Right lobe of liver (tissue), 6 donors: ENCODE data around the gene GPC4. TPM values are rescaled to one million over a fixed set of nuclear protein-coding genes. Genes with fewer than 3 reads are reported as not detected.
A peak's percentile ranks its signal among the peaks of the same experiment; 100 is the strongest.

Experiments
- ATAC-seq, 4 donors: fragments of 200-7000 bp; cut with Tn5 transposase; one replicate each; pipeline ENCODE4 v1.9.1; 2020; ENCODE audit warnings: mild to moderate bottlenecking in 4 of 4, moderate library complexity in 4 of 4
- DNase-seq, 3 donors: peaks; one replicate each; pipeline ENCODE4 v3.0.0-alpha.2; 2020
- H3K27ac ChIP-seq, 3 donors: fragments of 200-600 bp; one replicate each; pipeline ENCODE4 v1.8.0; 2022
- H3K27me3 ChIP-seq, 2 donors: fragments of 200-600 bp; one replicate each; pipeline ENCODE4 v1.8.0; 2022
- H3K36me3 ChIP-seq, 4 donors: fragments of 200-600 bp; sonication (generic) in 1 of 4; one replicate each; pipeline versions ENCODE4 v1.5.1 to v1.8.0; 2017 to 2022; ENCODE audit warnings: control low read depth in 1 of 4
- H3K4me1 ChIP-seq, 4 donors: fragments of 200-600 bp; sonication (generic) in 1 of 4; one replicate each; pipeline versions ENCODE4 v1.5.1 to v1.8.0; 2017 to 2022; ENCODE audit warnings: control low read depth in 1 of 4
- H3K4me3 ChIP-seq, 3 donors: fragments of 200-600 bp; one replicate each; pipeline ENCODE4 v1.8.0; 2022
- H3K9me3 ChIP-seq, 4 donors: fragments of 200-600 bp; sonication (generic) in 1 of 4; one replicate each; pipeline versions ENCODE4 v1.5.1 to v1.8.0; 2017 to 2022; ENCODE audit warnings: control low read depth in 1 of 4
- POLR2A ChIP-seq: fragments of 450-650 bp; IDR thresholded peaks from one replicate; pipeline ENCODE4 v1.6.1; 2017; ENCODE audit warnings: antibody characterized with exemption, mild to moderate bottlenecking
- WGBS: methylation state at CpG from one replicate; pipeline ENCODE4 v1.1.6; 2018; ENCODE audit warnings: low coverage, low lambda C conversion rate; ENCODE audit not compliant: insufficient coverage; ENCODE audit errors: missing lambda C conversion rate; 5-methylcytosine and 5-hydroxymethylcytosine counted together
- intact Hi-C, 2 donors: fragments of 100-400 bp; cut with DNase I; formaldehyde crosslinking; loops; one replicate each; pipeline versions ENCODE4 v1.11.2 to v1.14.1; 2022
- long read RNA-seq: library from polyadenylated mRNA; unstranded; transcript quantifications from one replicate; pipeline ENCODE4 v2.0.0, GENCODE V29; 2019
- total RNA-seq, 6 experiments: library from RNA; depleted of rRNA in 2 of 6; stranded (reverse); fragments of >200 nt in 2 of 6; fragmentation: NEBNext Ultra II Directional in 3 of 6; extraction: Animal tissue kit (Norgen Biotek cat#: 25700) in 3 of 6; gene quantifications; one replicate each; pipeline versions ENCODE4 v1.1.0 to v1.2.4, GENCODE V29; 2016 to 2023
- TF ChIP-seq, protein P1 (sequence below), 4 donors: fragments of 200-600 bp in 3 of 4; fragments of 450-650 bp in 1 of 4; IDR thresholded peaks; one replicate each; pipeline versions ENCODE4 v1.5.1 to v1.8.0; 2016 to 2022; ENCODE audit warnings: antibody characterized with exemption in 4 of 4, mild to moderate bottlenecking in 2 of 4
- donor health status: DM: no; HTN: yes; CAD: no.
- donor health status: DM: no; HTN: no; CAD: no.
- donor health status: DM: no; HTN: no; CAD: no.
- donor health status: DM: no; HTN: yes; CAD: no.
- donor health status: DM: no; HTN: yes; CAD: no.

The GPC4 gene
- total RNA-seq = 1 to 10 TPM in 4 of 6 experiments, under 1 TPM in 2; 0.88 to 2.3 (median 1.2) TPM
- long read RNA-seq = 0 reads

DNA sequence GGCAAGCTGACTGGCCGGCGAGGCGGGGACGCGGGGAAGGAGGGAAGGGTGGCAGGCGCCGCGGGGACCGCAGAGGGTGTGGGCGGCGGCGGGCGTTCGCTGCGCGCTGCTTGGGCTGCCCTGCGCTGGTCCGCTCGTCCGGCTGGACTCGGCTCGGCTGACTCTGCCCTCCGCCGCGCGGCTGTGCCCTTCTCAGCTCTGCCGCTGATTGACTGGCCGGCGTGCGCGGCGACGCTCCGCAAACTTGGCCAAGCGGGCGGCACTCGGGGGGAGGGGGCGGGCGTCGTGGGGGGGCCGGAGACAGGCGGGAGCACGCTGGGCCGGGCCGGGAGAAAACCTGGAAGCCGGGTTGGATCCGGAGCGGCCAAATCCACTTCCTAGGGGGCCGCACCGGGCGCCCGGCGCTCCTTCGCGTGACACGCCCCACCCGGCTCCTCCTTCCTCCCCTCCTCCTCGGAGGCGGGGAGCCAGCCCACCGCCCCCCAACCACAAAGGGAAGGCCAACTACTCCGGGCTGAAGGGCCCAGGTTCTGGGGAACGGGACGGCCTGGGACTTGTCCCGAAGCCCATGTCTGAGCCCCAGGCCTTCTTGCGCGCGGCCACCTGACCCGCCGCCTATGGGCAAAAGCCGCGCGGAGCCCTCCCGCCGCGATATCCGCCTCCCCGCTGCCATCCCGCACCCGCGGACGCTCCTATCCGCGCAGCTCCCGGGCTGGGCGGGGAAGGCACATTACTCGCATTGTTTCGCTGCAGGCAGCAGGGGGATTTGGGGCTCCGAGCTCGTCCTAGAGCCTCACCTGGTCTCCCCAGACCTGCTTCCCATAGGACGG, at the start of gene GPC4:
Gene GPC4 (minus strand): TSS at position 214 of the 830 bp plus-strand sequence. CDS start 524 bp downstream, outside the sequence.
- Histone ChIP-seq H3K4me3 (peak within 1 kb of the TSS; percentile 20 to 42 (median 28)), H3K27me3 (peaks cover 7 to 22% of the 10 kb centered on the region in 2 donors), H3K27ac (no peak within 1 kb of the TSS), H3K9me3 (no peaks in the 10 kb centered on the region), H3K4me1 (no peaks in the 10 kb centered on the region), H3K36me3 (no peaks in the 10 kb centered on the region)
- ATAC-seq (peak; percentile 52 to 81 (median 60)), DNase-seq (peak; percentile 22 to 65 (median 43))
- intact Hi-C loops = no loop called here
- no peak for TF ChIP-seq POLR2A
- TF ChIP-seq, protein P1, sequence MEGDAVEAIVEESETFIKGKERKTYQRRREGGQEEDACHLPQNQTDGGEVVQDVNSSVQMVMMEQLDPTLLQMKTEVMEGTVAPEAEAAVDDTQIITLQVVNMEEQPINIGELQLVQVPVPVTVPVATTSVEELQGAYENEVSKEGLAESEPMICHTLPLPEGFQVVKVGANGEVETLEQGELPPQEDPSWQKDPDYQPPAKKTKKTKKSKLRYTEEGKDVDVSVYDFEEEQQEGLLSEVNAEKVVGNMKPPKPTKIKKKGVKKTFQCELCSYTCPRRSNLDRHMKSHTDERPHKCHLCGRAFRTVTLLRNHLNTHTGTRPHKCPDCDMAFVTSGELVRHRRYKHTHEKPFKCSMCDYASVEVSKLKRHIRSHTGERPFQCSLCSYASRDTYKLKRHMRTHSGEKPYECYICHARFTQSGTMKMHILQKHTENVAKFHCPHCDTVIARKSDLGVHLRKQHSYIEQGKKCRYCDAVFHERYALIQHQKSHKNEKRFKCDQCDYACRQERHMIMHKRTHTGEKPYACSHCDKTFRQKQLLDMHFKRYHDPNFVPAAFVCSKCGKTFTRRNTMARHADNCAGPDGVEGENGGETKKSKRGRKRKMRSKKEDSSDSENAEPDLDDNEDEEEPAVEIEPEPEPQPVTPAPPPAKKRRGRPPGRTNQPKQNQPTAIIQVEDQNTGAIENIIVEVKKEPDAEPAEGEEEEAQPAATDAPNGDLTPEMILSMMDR (IDR thresholded peaks at IDR 0.05) = no peak
- WGBS = 20% methylated on average over 2 of the region's 90 CpGs

DNA sequence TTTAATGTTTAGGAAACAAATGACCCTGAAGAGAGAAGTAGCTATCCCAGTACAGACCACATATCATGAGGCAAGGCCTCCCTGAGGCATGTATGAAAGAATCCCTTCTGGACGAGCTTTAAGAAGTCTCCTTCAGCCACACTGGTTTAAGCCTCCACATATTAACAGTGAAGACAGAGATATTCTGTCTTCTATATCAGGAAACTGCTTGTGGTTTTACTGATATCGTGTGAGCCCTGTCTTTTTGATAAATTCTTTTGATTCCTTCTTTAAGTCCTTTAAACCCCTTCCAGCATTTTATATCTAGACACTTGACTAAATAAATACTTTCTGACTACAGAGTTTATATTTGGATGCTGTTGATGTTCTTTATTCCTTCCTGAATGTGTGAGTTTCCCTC, 45.9 kb upstream of the GPC4 start:
- no peaks in the 10 kb centered on the region for H3K4me1 ChIP-seq
- WGBS = 31% methylated on average over 2 of the region's 2 CpGs
- ATAC-seq = no peak

DNA sequence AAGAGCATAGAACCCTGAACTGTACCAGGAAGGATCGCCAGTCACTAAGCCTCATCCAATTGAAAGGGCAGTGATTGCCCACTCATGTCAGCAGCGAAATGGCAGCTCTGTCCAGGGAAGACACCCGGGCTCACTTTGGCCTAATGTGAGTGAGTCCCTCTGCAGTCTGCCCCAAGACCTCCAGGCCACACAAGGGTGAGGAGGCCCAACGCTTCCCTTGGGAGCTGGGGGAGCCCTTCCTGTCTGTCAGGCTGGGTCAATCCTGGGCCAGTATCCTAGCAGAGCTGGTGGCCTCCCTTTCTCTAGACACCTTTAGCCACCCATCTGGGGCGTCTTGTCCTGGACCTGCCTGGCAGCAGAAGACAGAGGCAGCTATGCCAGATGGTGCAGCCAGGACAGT, 39.6 kb upstream of the GPC4 start:
- no peak overlapping the region for H3K4me3 ChIP-seq
- no peaks in the 10 kb centered on the region for H3K9me3 ChIP-seq
- no peaks in the 10 kb centered on the region for H3K27me3 ChIP-seq
- H3K4me1 ChIP-seq = no peaks in the 10 kb centered on the region
- TF ChIP-seq, protein P1 (IDR thresholded peaks at IDR 0.05) = no peak
- TF ChIP-seq POLR2A = no peak
- DNase-seq = no peak
- no peaks in the 10 kb centered on the region for H3K36me3 ChIP-seq
- 55% methylated on average over 2 of the region's 5 CpGs for WGBS
- intact Hi-C loops = no loop called here
- ATAC-seq = no peak
- no peak overlapping the region for H3K27ac ChIP-seq

More for the DNA sequence above, 45.9 kb upstream of the GPC4 start:
- intact Hi-C loops = no loop called here
- no peaks in the 10 kb centered on the region for H3K9me3 ChIP-seq
- no peaks in the 10 kb centered on the region for H3K36me3 ChIP-seq
- H3K27ac ChIP-seq = no peak overlapping the region
- no peaks in the 10 kb centered on the region for H3K27me3 ChIP-seq
- no peak overlapping the region for H3K4me3 ChIP-seq
- TF ChIP-seq, protein P1 (IDR thresholded peaks at IDR 0.05) = no peak
- TF ChIP-seq POLR2A = no peak
- no peak for DNase-seq

DNA sequence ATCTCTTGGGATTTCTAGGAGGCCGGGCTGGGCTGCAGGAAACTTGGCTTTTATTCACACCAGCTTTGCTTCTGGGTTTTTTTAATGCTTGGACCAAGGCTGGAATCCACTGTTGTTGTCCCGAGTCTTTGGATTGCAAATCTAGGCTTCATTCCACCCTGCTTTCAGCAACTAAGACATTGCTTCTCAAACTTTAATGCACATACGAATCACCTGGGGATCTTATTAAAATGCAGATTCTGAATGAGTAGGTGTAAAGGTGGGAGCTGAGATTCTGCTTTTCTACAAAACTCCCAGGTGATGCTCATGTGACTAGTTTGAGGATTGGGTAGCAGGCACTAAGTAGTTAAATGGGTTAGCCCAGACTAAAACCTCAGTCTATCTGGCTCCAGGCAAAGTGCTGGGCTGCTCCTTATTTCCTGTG, 39.2 kb upstream of the GPC4 start:
- H3K27me3 ChIP-seq = no peaks in the 10 kb centered on the region
- no peaks in the 10 kb centered on the region for H3K4me1 ChIP-seq
- no peak overlapping the region for H3K27ac ChIP-seq
- intact Hi-C loops = no loop called here
- 34% methylated on average over 3 of the region's 3 CpGs for WGBS
- H3K9me3 ChIP-seq = no peaks in the 10 kb centered on the region
- ATAC-seq (no peak), DNase-seq (no peak)
- no peaks in the 10 kb centered on the region for H3K36me3 ChIP-seq
- H3K4me3 ChIP-seq = no peak overlapping the region
- TF ChIP-seq, protein P1 (IDR thresholded peaks at IDR 0.05) = no peak
- no peak for TF ChIP-seq POLR2A
